Fibroblast of mammary gland (primary cell): ENCODE results near the gene KRIT1.

Experiments used
- DNase-seq: peaks from one replicate; pipeline ENCODE4 v3.0.0-alpha.2; 2010; ENCODE audit warnings: low read depth
- H3K4me3 ChIP-seq: 2 replicates; pipeline ENCODE4 v1.5.1; 2011; ENCODE audit warnings: low read depth, mild to moderate bottlenecking, low read length, moderate library complexity; ENCODE audit not compliant: control insufficient read depth
- CTCF ChIP-seq: conservative IDR thresholded peaks from 2 replicates; pipeline ENCODE4 v1.5.1; 2011; ENCODE audit warnings: low read depth, low read length, inconsistent platforms; ENCODE audit not compliant: control insufficient read depth, insufficient read depth

The KRIT1 gene

GRCh38 chr7:92228742-92229141 is 17.0 kb downstream of the KRIT1 start:
- TF ChIP-seq CTCF, result no peak
- H3K4me3 ChIP-seq, result no peak overlapping the region
- no peak for DNase-seq

- TF ChIP-seq CTCF, result no peak
- no peak overlapping the region for H3K4me3 ChIP-seq
- DNase-seq, result peak; percentile 18
These were observed 17.6 kb downstream of the KRIT1 start for GRCh38 chr7:92228100-92228499.

GRCh38 chr7:92226981-92227380 is 18.7 kb downstream of the KRIT1 start:
- no peak overlapping the region for H3K4me3 ChIP-seq
- no peak for TF ChIP-seq CTCF
- DNase-seq, result no peak

- no peak for TF ChIP-seq CTCF
- no peak overlapping the region for H3K4me3 ChIP-seq
- DNase-seq, result no peak
These were observed 23.9 kb downstream of the KRIT1 start for GRCh38 chr7:92221766-92222165.

GRCh38 chr7:92206672-92207071 is 39.0 kb downstream of the KRIT1 start:
- no peak for DNase-seq
- TF ChIP-seq CTCF, result no peak
- no peak overlapping the region for H3K4me3 ChIP-seq

GRCh38 chr7:92205987-92206386 is 39.7 kb downstream of the KRIT1 start:
- no peak for TF ChIP-seq CTCF
- no peak for DNase-seq
- H3K4me3 ChIP-seq, result no peak overlapping the region

GRCh38 chr7:92200791-92201190 is 44.9 kb downstream of the KRIT1 start:
- no peak for DNase-seq
- TF ChIP-seq CTCF, result no peak
- H3K4me3 ChIP-seq, result no peak overlapping the region
